Trophoblast cell (in vitro differentiated cells and primary cell): Measurements from ENCODE around the gene HLA-DPA1.

ENCODE experiments used
- DNase-seq, 2 donors: peaks; one replicate each; pipeline ENCODE4 v3.0.0-alpha.2; 2016
- H2AFZ ChIP-seq: 2 replicates; pipeline ENCODE4 v1.6.1; 2013; ENCODE audit warnings: low read length, moderate library complexity, mild to moderate bottlenecking; ENCODE audit not compliant: insufficient read depth, poor library complexity
- H2AK5ac ChIP-seq: 2 replicates; pipeline ENCODE4 v1.6.1; 2013; ENCODE audit warnings: mild to moderate bottlenecking, low read length
- H2BK120ac ChIP-seq: 2 replicates; pipeline ENCODE4 v1.6.1; 2013; ENCODE audit warnings: low read length, mild to moderate bottlenecking, moderate library complexity; ENCODE audit not compliant: insufficient read depth, poor library complexity
- H2BK12ac ChIP-seq: 2 replicates; pipeline ENCODE4 v1.6.1; 2013; ENCODE audit warnings: mild to moderate bottlenecking, low read length, moderate library complexity
- H2BK5ac ChIP-seq: 2 replicates; pipeline ENCODE4 v1.6.1; 2013; ENCODE audit warnings: low read length, low read depth, moderate library complexity, mild to moderate bottlenecking; ENCODE audit not compliant: poor library complexity
- H3K14ac ChIP-seq: 2 replicates; pipeline ENCODE4 v1.6.1; 2013; ENCODE audit warnings: mild to moderate bottlenecking, low read length
- H3K18ac ChIP-seq: 2 replicates; pipeline ENCODE4 v1.6.1; 2013; ENCODE audit warnings: mild to moderate bottlenecking, low read length
- H3K23ac ChIP-seq: 2 replicates; pipeline ENCODE4 v1.6.1; 2013; ENCODE audit warnings: low read length
- H3K27ac ChIP-seq: 2 replicates; pipeline ENCODE4 v1.5.1; 2013; ENCODE audit warnings: low read depth, mild to moderate bottlenecking, inconsistent platforms, low read length, moderate library complexity
- H3K27me3 ChIP-seq: 2 replicates; pipeline ENCODE4 v1.6.1; 2013; ENCODE audit warnings: inconsistent platforms, mild to moderate bottlenecking, low read length, moderate library complexity; ENCODE audit not compliant: insufficient read depth
- H3K36me3 ChIP-seq, 2 experiments: 1 replicate in 1 of 2; 2 replicates in 1 of 2; pipeline ENCODE4 v1.6.1; 2013; ENCODE audit warnings: low read length in 2 of 2, mild to moderate bottlenecking in 2 of 2, moderate library complexity in 1 of 2; ENCODE audit not compliant: insufficient read depth in 2 of 2, control insufficient read depth in 1 of 2
- H3K4ac ChIP-seq: 2 replicates; pipeline ENCODE4 v1.6.1; 2013; ENCODE audit warnings: low read depth, mild to moderate bottlenecking, low read length, moderate library complexity
- H3K4me1 ChIP-seq, 2 experiments: 1 replicate in 1 of 2; 2 replicates in 1 of 2; pipeline ENCODE4 v1.6.1; 2013; ENCODE audit warnings: low read length in 2 of 2, mild to moderate bottlenecking in 2 of 2, moderate library complexity in 1 of 2; ENCODE audit not compliant: insufficient read depth in 2 of 2, control insufficient read depth in 1 of 2
- H3K4me2 ChIP-seq: 2 replicates; pipeline ENCODE4 v1.6.1; 2013; ENCODE audit warnings: inconsistent platforms, mild to moderate bottlenecking, low read length, moderate library complexity
- H3K4me3 ChIP-seq: 2 replicates; pipeline ENCODE4 v1.5.1; 2013; ENCODE audit warnings: mild to moderate bottlenecking, low read depth, low read length, inconsistent platforms
- H3K79me1 ChIP-seq: one replicate; pipeline ENCODE4 v1.6.1; 2013; ENCODE audit warnings: low read length
- H3K79me2 ChIP-seq: 2 replicates; pipeline ENCODE4 v1.6.1; 2013; ENCODE audit warnings: low read length, mild to moderate bottlenecking; ENCODE audit not compliant: control insufficient read depth, insufficient read depth, poor library complexity
- H3K9ac ChIP-seq: 2 replicates; pipeline ENCODE4 v1.6.1; 2013; ENCODE audit warnings: mild to moderate bottlenecking, low read length
- H3K9me3 ChIP-seq: 2 replicates; pipeline ENCODE4 v1.6.1; 2013; ENCODE audit warnings: low read depth, mild to moderate bottlenecking, control low read depth, inconsistent platforms, low read length; ENCODE audit not compliant: insufficient read depth
- H4K12ac ChIP-seq: 2 replicates; pipeline ENCODE4 v1.6.1; 2013; ENCODE audit warnings: low read depth, mild to moderate bottlenecking, low read length, moderate library complexity
- H4K8ac ChIP-seq: 2 replicates; pipeline ENCODE4 v1.6.1; 2013; ENCODE audit warnings: low read depth, mild to moderate bottlenecking, low read length, moderate library complexity
- H4K91ac ChIP-seq: one replicate; pipeline ENCODE4 v1.6.1; 2013; ENCODE audit warnings: low read depth, mild to moderate bottlenecking, low read length, moderate library complexity
- WGBS: extraction: QIAGEN DNeasy Blood & Tissue Kit; methylation state at CpG from one replicate; pipeline ENCODE4 v1.1.7; 2013; ENCODE audit warnings: missing lambda C conversion rate; ENCODE audit not compliant: insufficient read length, insufficient coverage; ENCODE audit errors: extremely low coverage; 5-methylcytosine and 5-hydroxymethylcytosine counted together

Gene HLA-DPA1

DNA sequence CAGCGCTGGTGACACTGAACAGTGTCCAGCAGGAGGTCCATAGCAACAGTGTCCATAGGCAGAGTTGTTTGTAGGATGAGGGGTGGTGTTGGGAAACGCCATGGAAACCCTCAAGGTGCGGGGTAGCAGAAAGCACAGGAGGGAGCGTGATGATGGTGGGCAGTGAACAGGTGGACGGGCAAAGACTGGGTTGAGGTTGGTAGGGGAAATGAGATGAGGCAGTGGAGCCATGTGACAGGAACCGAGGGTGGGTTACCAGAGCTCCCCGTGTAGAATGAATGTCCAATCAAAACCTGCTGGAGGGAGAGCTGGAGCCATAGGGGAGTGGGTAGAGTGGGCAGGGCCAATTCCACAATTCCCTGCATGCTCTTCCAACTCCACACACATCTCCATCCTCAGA lies 40.3 kb upstream of the HLA-DPA1 start:
- Histone ChIP-seq H3K9me3 (no peaks in the 10 kb centered on the region), H3K4me2 (no peak overlapping the region), H3K9ac (no peak overlapping the region), H3K4me1 (peaks cover 11 to 15% of the 10 kb centered on the region in 2 experiments), H2AK5ac (no peak overlapping the region), H3K27me3 (peaks cover 7% of the 10 kb centered on the region), H3K27ac (no peak overlapping the region), H3K79me2 (no peaks in the 10 kb centered on the region), H4K91ac (no peak overlapping the region), H2BK5ac (no peak overlapping the region), H3K14ac (no peak overlapping the region), H2BK120ac (no peak overlapping the region), H3K4ac (no peak overlapping the region), H3K4me3 (no peak overlapping the region), H4K8ac (no peak overlapping the region), H3K79me1 (no peaks in the 10 kb centered on the region), H3K23ac (no peak overlapping the region), H4K12ac (no peak overlapping the region), H2AFZ (no peak overlapping the region), H2BK12ac (no peak overlapping the region), H3K18ac (no peak overlapping the region), H3K36me3 (no peaks in the 10 kb centered on the region)
- DNase-seq, result no peak
- no CpG with 5 or more reads among the region's 7 CpGs for WGBS

DNA sequence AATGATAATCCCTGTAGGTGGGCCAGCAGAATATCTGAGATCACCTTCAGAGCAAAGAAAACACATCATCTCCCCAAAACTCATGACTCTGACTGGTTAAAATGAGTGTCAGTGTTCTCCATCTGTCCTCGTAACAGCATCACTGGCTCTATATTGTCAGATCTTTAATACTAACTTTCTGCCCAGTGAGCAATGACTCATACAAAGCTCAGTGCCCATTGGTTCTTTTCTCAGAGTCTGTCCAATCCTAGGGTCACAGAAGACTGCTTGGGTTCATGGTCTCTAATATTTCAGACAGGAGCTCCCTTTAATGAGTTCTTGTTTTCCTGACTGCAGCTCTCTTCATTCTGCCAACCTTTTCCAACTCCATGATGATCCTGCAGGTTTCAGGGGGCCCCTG lies 38.7 kb upstream of the HLA-DPA1 start:
- no peak overlapping the region for H3K18ac ChIP-seq
- H3K4me2 ChIP-seq, result no peak overlapping the region
- no peaks in the 10 kb centered on the region for H3K79me1 ChIP-seq
- H3K9me3 ChIP-seq, result no peaks in the 10 kb centered on the region
- H3K23ac ChIP-seq, result no peak overlapping the region
- no peaks in the 10 kb centered on the region for H3K36me3 ChIP-seq
- no CpG with 5 or more reads among the region's 1 CpG for WGBS
- H4K8ac ChIP-seq, result no peak overlapping the region
- H2BK5ac ChIP-seq, result no peak overlapping the region
- H3K27me3 ChIP-seq, result peaks cover 3% of the 10 kb centered on the region
- H3K14ac ChIP-seq, result no peak overlapping the region
- H2BK12ac ChIP-seq, result no peak overlapping the region
- H2AK5ac ChIP-seq, result no peak overlapping the region
- peak in 1 of 2 donors; percentile 33 for DNase-seq
- H3K79me2 ChIP-seq, result no peaks in the 10 kb centered on the region
- no peak overlapping the region for H3K4ac ChIP-seq
- H2BK120ac ChIP-seq, result no peak overlapping the region
- no peak overlapping the region for H4K91ac ChIP-seq
- no peak overlapping the region for H3K4me3 ChIP-seq
- no peak overlapping the region for H3K9ac ChIP-seq
- H3K4me1 ChIP-seq, result peaks cover 5% of the 10 kb centered on the region in 2 experiments
- no peak overlapping the region for H2AFZ ChIP-seq
- H3K27ac ChIP-seq, result no peak overlapping the region
- no peak overlapping the region for H4K12ac ChIP-seq

DNA sequence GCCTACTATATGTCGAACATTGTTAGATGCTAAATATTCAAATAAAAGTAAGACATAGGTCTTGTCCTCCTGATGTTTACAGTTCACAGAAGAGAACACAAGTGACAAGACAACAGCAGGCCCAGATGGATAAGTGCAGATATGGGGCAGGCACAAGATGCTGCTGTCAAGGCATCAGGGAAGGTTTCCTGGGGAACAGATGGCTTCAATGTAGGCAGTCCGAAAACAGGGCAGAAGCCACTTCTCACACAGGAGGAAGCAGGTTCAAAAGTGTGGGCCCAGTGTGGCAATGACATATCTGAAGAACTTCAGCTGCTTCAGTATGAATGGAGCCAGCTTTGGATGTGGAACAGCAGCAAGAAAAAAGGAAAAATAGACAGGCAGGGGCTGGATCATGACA lies 34.9 kb upstream of the HLA-DPA1 start:
- Histone ChIP-seq H3K27me3 (no peaks in the 10 kb centered on the region), H2BK120ac (no peak overlapping the region), H3K79me2 (no peaks in the 10 kb centered on the region), H3K9ac (no peak overlapping the region), H2BK5ac (no peak overlapping the region), H2AK5ac (no peak overlapping the region), H3K36me3 (no peaks in the 10 kb centered on the region), H3K4me2 (no peak overlapping the region), H3K27ac (no peak overlapping the region), H3K79me1 (no peaks in the 10 kb centered on the region), H2BK12ac (no peak overlapping the region), H4K12ac (no peak overlapping the region), H3K23ac (no peak overlapping the region), H3K9me3 (peaks cover 2% of the 10 kb centered on the region), H2AFZ (no peak overlapping the region), H3K18ac (no peak overlapping the region), H4K91ac (no peak overlapping the region), H3K4me1 (no peaks in the 10 kb centered on the region), H3K4me3 (no peak overlapping the region), H3K4ac (no peak overlapping the region), H4K8ac (no peak overlapping the region), H3K14ac (no peak overlapping the region)
- no peak for DNase-seq
- no CpG with 5 or more reads among the region's 2 CpGs for WGBS

DNA sequence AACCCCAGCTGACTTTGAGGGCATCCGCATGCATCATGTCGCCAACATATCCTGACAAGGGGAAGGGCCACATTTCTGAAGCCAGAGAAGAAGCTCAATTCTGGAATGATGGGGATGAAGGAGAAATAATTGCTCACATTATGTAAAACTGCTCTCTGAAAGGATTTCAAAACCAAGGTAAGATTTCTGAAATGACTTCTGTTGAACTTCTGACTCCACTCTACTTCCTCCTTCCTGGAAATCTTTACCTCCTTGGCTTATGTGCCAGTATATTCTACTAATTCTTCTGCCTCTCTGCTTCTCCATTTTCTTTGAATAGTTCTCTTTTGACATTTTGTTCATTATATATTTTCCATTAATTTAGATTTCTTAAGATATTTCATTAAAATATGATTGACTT lies 34.2 kb upstream of the HLA-DPA1 start:
- H3K79me2 ChIP-seq, result no peaks in the 10 kb centered on the region
- DNase-seq, result no peak
- H2BK12ac ChIP-seq, result no peak overlapping the region
- no peak overlapping the region for H2AK5ac ChIP-seq
- H3K4me2 ChIP-seq, result no peak overlapping the region
- H3K4ac ChIP-seq, result no peak overlapping the region
- H4K12ac ChIP-seq, result no peak overlapping the region
- no peak overlapping the region for H2BK5ac ChIP-seq
- H3K14ac ChIP-seq, result no peak overlapping the region
- no peak overlapping the region for H3K9ac ChIP-seq
- H2BK120ac ChIP-seq, result no peak overlapping the region
- no peak overlapping the region for H3K4me3 ChIP-seq
- no peak overlapping the region for H2AFZ ChIP-seq
- H3K27ac ChIP-seq, result no peak overlapping the region
- no peaks in the 10 kb centered on the region for H3K4me1 ChIP-seq
- no peak overlapping the region for H3K23ac ChIP-seq
- H3K9me3 ChIP-seq, result peaks cover 2% of the 10 kb centered on the region
- WGBS, result no CpG with 5 or more reads among the region's 2 CpGs
- no peaks in the 10 kb centered on the region for H3K27me3 ChIP-seq
- no peaks in the 10 kb centered on the region for H3K79me1 ChIP-seq
- H3K18ac ChIP-seq, result no peak overlapping the region
- H3K36me3 ChIP-seq, result no peaks in the 10 kb centered on the region
- H4K8ac ChIP-seq, result no peak overlapping the region
- H4K91ac ChIP-seq, result no peak overlapping the region
